GM19193 (cell line): ENCODE measurements around the gene DUSP1.

Experiments used
- POLR2A ChIP-seq: IDR thresholded peaks from 4 replicates; pipeline ENCODE4 v1.6.1; 2011; ENCODE audit not compliant: insufficient read depth, insufficient read length; ENCODE audit errors: extremely low read depth

Gene DUSP1

GRCh38 chr5:172731680-172732074 is 39.3 kb downstream of the DUSP1 start:
- no peak for TF ChIP-seq POLR2A

GRCh38 chr5:172730981-172731679 is 39.9 kb downstream of the DUSP1 start:
- TF ChIP-seq POLR2A = no peak

- no peak for TF ChIP-seq POLR2A
These were observed 40.8 kb downstream of the DUSP1 start for GRCh38 chr5:172730222-172730621.

- TF ChIP-seq POLR2A = no peak
These were observed 41.4 kb downstream of the DUSP1 start for GRCh38 chr5:172729588-172729987.

GRCh38 chr5:172728481-172729241 is 42.3 kb downstream of the DUSP1 start:
- TF ChIP-seq POLR2A = no peak

- TF ChIP-seq POLR2A = no peak
These were observed 43.4 kb downstream of the DUSP1 start for GRCh38 chr5:172727551-172727950.

- no peak for TF ChIP-seq POLR2A
These were observed 44.0 kb downstream of the DUSP1 start for GRCh38 chr5:172726966-172727365.

GRCh38 chr5:172725785-172726184 is 45.2 kb downstream of the DUSP1 start:
- no peak for TF ChIP-seq POLR2A

- no peak for TF ChIP-seq POLR2A
These were observed 45.7 kb downstream of the DUSP1 start for GRCh38 chr5:172725273-172725672.

- no peak for TF ChIP-seq POLR2A
These were observed 46.5 kb downstream of the DUSP1 start for GRCh38 chr5:172724242-172725183.

- no peak for TF ChIP-seq POLR2A
These were observed 47.5 kb downstream of the DUSP1 start for GRCh38 chr5:172723508-172723907.

GRCh38 chr5:172722327-172722815 is 48.6 kb downstream of the DUSP1 start:
- TF ChIP-seq POLR2A = no peak

- TF ChIP-seq POLR2A = no peak
These were observed 49.3 kb downstream of the DUSP1 start for GRCh38 chr5:172721455-172722326.

GRCh38 chr5:172720655-172721054 is 50.3 kb downstream of the DUSP1 start:
- TF ChIP-seq POLR2A = no peak
